GM12878 (cell line): Measurements from ENCODE around the gene SCNN1B.

Experiments
- CHD2 ChIP-seq: IDR thresholded peaks from 2 replicates; pipeline ENCODE4 v1.6.1; 2011; ENCODE audit warnings: low read depth, low read length, improper control_type of control experiment, borderline replicate concordance
- POLR2A ChIP-seq: IDR thresholded peaks from 2 replicates; pipeline ENCODE4 v1.6.1; 2011; ENCODE audit warnings: low read depth, mild to moderate bottlenecking, low read length
- RAD21 ChIP-seq: IDR thresholded peaks from 2 replicates; pipeline ENCODE4 v1.6.1; 2011; ENCODE audit warnings: mild to moderate bottlenecking, low read depth, low read length, moderate library complexity; ENCODE audit not compliant: insufficient read depth
- SIN3A ChIP-seq: IDR thresholded peaks from 2 replicates; pipeline ENCODE4 v1.6.1; 2012; ENCODE audit warnings: low read depth, low read length, improper control_type of control experiment
- SIX5 ChIP-seq: IDR thresholded peaks from 2 replicates; pipeline ENCODE4 v1.6.1; 2011; ENCODE audit warnings: mild to moderate bottlenecking, low read depth, low read length, moderate library complexity; ENCODE audit not compliant: severe bottlenecking
- TAF1 ChIP-seq: IDR thresholded peaks from 2 replicates; pipeline ENCODE4 v1.6.1; 2011; ENCODE audit warnings: mild to moderate bottlenecking, low read depth, low read length, borderline replicate concordance
- ZSCAN29 ChIP-seq: fragments of 450-650 bp; IDR thresholded peaks from 2 replicates; pipeline ENCODE4 v1.6.1; 2017; ENCODE audit warnings: mild to moderate bottlenecking, moderate library complexity
- TF ChIP-seq, protein P1 (sequence below), 3 experiments: IDR thresholded peaks in 2 of 3; conservative IDR thresholded peaks in 1 of 3; 2 replicates each; pipeline ENCODE4 v1.5.1; 2011; ENCODE audit warnings: low read depth in 3 of 3, low read length in 3 of 3, mild to moderate bottlenecking in 3 of 3, control low read depth in 2 of 3, moderate library complexity in 2 of 3, inconsistent platforms in 1 of 3, mixed read lengths in 1 of 3; ENCODE audit not compliant: control insufficient read depth in 2 of 3, insufficient read depth in 1 of 3; ENCODE audit errors: extremely low read depth in 1 of 3
- TF ChIP-seq, protein P2 (sequence below): IDR thresholded peaks from 2 replicates; pipeline ENCODE4 v1.6.1; 2011; ENCODE audit warnings: low read depth, mild to moderate bottlenecking, low read length, moderate library complexity, borderline replicate concordance; ENCODE audit errors: extremely low read depth

DNA sequence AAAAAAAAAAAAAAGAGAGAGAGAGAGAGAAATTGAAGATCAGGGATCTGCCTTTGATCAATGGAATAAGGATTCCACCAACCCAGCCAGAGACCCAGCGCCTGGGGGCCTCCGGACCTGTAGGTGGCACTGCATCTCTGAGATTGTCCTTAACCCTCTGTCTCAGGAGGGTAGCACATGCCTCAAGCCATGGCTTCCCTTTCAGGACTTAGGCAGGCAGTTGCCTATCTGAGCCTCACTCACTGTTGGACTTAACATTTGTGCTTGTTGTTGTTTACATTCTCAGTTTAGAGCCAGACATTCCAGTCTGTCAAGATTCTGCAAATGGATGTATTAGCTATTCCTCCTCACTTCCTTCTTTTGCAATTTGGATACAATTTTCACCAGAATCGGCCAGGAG, 5.1 kb upstream of the SCNN1B start:
- TF ChIP-seq, protein P1, sequence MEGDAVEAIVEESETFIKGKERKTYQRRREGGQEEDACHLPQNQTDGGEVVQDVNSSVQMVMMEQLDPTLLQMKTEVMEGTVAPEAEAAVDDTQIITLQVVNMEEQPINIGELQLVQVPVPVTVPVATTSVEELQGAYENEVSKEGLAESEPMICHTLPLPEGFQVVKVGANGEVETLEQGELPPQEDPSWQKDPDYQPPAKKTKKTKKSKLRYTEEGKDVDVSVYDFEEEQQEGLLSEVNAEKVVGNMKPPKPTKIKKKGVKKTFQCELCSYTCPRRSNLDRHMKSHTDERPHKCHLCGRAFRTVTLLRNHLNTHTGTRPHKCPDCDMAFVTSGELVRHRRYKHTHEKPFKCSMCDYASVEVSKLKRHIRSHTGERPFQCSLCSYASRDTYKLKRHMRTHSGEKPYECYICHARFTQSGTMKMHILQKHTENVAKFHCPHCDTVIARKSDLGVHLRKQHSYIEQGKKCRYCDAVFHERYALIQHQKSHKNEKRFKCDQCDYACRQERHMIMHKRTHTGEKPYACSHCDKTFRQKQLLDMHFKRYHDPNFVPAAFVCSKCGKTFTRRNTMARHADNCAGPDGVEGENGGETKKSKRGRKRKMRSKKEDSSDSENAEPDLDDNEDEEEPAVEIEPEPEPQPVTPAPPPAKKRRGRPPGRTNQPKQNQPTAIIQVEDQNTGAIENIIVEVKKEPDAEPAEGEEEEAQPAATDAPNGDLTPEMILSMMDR (IDR thresholded peaks at IDR 0.05 in 2 of 3, conservative IDR thresholded peaks at IDR 0.05 in 1 of 3; ENCODE audit: control insufficient read depth in 2 of 3, extremely low read depth in 1 of 3, insufficient read depth in 1 of 3, low read depth in 3 of 3, low read length in 3 of 3): peak; percentile 32 to 48 (median 37); a peak in 4 of 6 replicates
- TF ChIP-seq TAF1 (no peak), ZSCAN29 (no peak), CHD2 (no peak), SIN3A (no peak), RAD21 (peak; percentile 63), SIX5 (no peak), POLR2A (no peak)
- TF ChIP-seq, protein P2, sequence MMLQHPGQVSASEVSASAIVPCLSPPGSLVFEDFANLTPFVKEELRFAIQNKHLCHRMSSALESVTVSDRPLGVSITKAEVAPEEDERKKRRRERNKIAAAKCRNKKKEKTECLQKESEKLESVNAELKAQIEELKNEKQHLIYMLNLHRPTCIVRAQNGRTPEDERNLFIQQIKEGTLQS: no peak
